Activated T-helper 1 cell treated with Interleukin-2 at 50 U/mL for 16 hours (primary cell): Measurements from ENCODE around the gene SLC17A2.
A peak's percentile ranks its signal among the peaks of the same experiment; 100 is the strongest.

Source experiments
- DNase-seq: peaks from one replicate; pipeline ENCODE4 v3.0.0-alpha.2; 2020; ENCODE audit warnings: low read depth

Gene SLC17A2

GRCh38 chr6:25882051-25882496, 48.4 kb downstream of the SLC17A2 start:
- DNase-seq: peak; percentile 32

- DNase-seq: no peak
Measured at GRCh38 chr6:25880601-25881000, 49.9 kb downstream of the SLC17A2 start.

GRCh38 chr6:25878721-25879322, 51.7 kb downstream of the SLC17A2 start:
- DNase-seq: no peak

- DNase-seq: no peak
Measured at GRCh38 chr6:25875926-25876602, 54.4 kb downstream of the SLC17A2 start.

- no peak for DNase-seq
Measured at GRCh38 chr6:25875563-25875905, 55.0 kb downstream of the SLC17A2 start.

GRCh38 chr6:25874822-25875562, 55.5 kb downstream of the SLC17A2 start:
- no peak for DNase-seq

GRCh38 chr6:25874118-25874517, 56.4 kb downstream of the SLC17A2 start, which contains the start of gene SLC17A3:
TSS of gene SLC17A3 (minus strand) at chr6:25874243. CDS start at chr6:25868387, 5,856 bp downstream.
- no peak for DNase-seq

- no peak for DNase-seq
Measured at GRCh38 chr6:25872814-25873213, 57.7 kb downstream of the SLC17A2 start.

GRCh38 chr6:25869840-25870239, 60.7 kb downstream of the SLC17A2 start:
- DNase-seq: no peak

- no peak for DNase-seq
Measured at GRCh38 chr6:25868436-25869183, 61.9 kb downstream of the SLC17A2 start.

GRCh38 chr6:25866011-25866410, 64.5 kb downstream of the SLC17A2 start:
- DNase-seq: no peak

GRCh38 chr6:25863360-25863759, 67.1 kb downstream of the SLC17A2 start:
- DNase-seq: no peak
